ENCODE measurements around the gene GSS.

GSS gene

GRCh38 chr20:34938466-34939163 is 17.0 kb downstream of the GSS start:
- no peak for DNase-seq
- no peak overlapping the region for H3K4me3 ChIP-seq (ENCODE audit: low read depth, low read length)
- no peak for TF ChIP-seq CTCF (IDR thresholded peaks at IDR 0.05; ENCODE audit: low read depth, low read length)
- no peak overlapping the region for H3K27ac ChIP-seq
- no peaks in the 10 kb centered on the region for H3K27me3 ChIP-seq (ENCODE audit: insufficient read depth, low read depth, severe bottlenecking)
- no peaks in the 10 kb centered on the region for H3K9me3 ChIP-seq (ENCODE audit: severe bottlenecking)
- H3K36me3 ChIP-seq: peaks cover 44% of the 10 kb centered on the region

GRCh38 chr20:34931771-34932170 is 23.8 kb downstream of the GSS start:
- H3K36me3 ChIP-seq: peaks cover 38% of the 10 kb centered on the region
- no peak for DNase-seq
- H3K9me3 ChIP-seq (ENCODE audit: severe bottlenecking): no peaks in the 10 kb centered on the region
- no peak for TF ChIP-seq CTCF (IDR thresholded peaks at IDR 0.05; ENCODE audit: low read depth, low read length)
- no peak overlapping the region for H3K4me3 ChIP-seq (ENCODE audit: low read depth, low read length)
- no peak overlapping the region for H3K27ac ChIP-seq
- no peaks in the 10 kb centered on the region for H3K27me3 ChIP-seq (ENCODE audit: insufficient read depth, low read depth, severe bottlenecking)

- DNase-seq: no peak
- no peaks in the 10 kb centered on the region for H3K27me3 ChIP-seq (ENCODE audit: insufficient read depth, low read depth, severe bottlenecking)
- no peak overlapping the region for H3K4me3 ChIP-seq (ENCODE audit: low read depth, low read length)
- TF ChIP-seq CTCF (IDR thresholded peaks at IDR 0.05; ENCODE audit: low read depth, low read length): no peak
- H3K9me3 ChIP-seq (ENCODE audit: severe bottlenecking): no peaks in the 10 kb centered on the region
- no peak overlapping the region for H3K27ac ChIP-seq
- H3K36me3 ChIP-seq: peaks cover 29% of the 10 kb centered on the region
Measured at GRCh38 chr20:34928411-34928810, 27.2 kb downstream of the GSS start.

- Histone ChIP-seq H3K4me3 (ENCODE audit: low read depth, low read length) (no peak overlapping the region), H3K36me3 (peaks cover 26% of the 10 kb centered on the region), H3K27me3 (ENCODE audit: insufficient read depth, low read depth, severe bottlenecking) (no peaks in the 10 kb centered on the region), H3K27ac (no peak overlapping the region), H3K9me3 (ENCODE audit: severe bottlenecking) (no peaks in the 10 kb centered on the region)
- TF ChIP-seq CTCF (IDR thresholded peaks at IDR 0.05; ENCODE audit: low read depth, low read length): no peak
- no peak for DNase-seq
Measured at GRCh38 chr20:34927736-34928135, 27.9 kb downstream of the GSS start.

GRCh38 chr20:34926581-34926980 is 29.0 kb downstream of the GSS start:
- Histone ChIP-seq H3K36me3 (peaks cover 26% of the 10 kb centered on the region), H3K27ac (no peak overlapping the region), H3K9me3 (ENCODE audit: severe bottlenecking) (no peaks in the 10 kb centered on the region), H3K27me3 (ENCODE audit: insufficient read depth, low read depth, severe bottlenecking) (no peaks in the 10 kb centered on the region), H3K4me3 (ENCODE audit: low read depth, low read length) (no peak overlapping the region)
- no peak for TF ChIP-seq CTCF (IDR thresholded peaks at IDR 0.05; ENCODE audit: low read depth, low read length)
- no peak for DNase-seq

- no peak for TF ChIP-seq CTCF (IDR thresholded peaks at IDR 0.05; ENCODE audit: low read depth, low read length)
- Histone ChIP-seq H3K36me3 (peaks cover 22% of the 10 kb centered on the region), H3K27me3 (ENCODE audit: insufficient read depth, low read depth, severe bottlenecking) (no peaks in the 10 kb centered on the region), H3K27ac (no peak overlapping the region), H3K4me3 (ENCODE audit: low read depth, low read length) (no peak overlapping the region), H3K9me3 (ENCODE audit: severe bottlenecking) (no peaks in the 10 kb centered on the region)
- no peak for DNase-seq
Measured at GRCh38 chr20:34925981-34926380, 29.6 kb downstream of the GSS start.

Measured in WERI-Rb-1 (cell line).